Gastrocnemius medialis (tissue), 4 donors: Measurements from ENCODE around the gene ADGRL3.

Experiments used
- POLR2A ChIP-seq, 2 donors: fragments of 450-650 bp; IDR thresholded peaks; one replicate each; pipeline ENCODE4 v1.6.1; 2017; ENCODE audit warnings: antibody characterized with exemption in 2 of 2, mild to moderate bottlenecking in 2 of 2, moderate library complexity in 2 of 2
- TF ChIP-seq, protein P1 (sequence below), 5 experiments: fragments of 450-650 bp in 3 of 5; fragments of 200-600 bp in 2 of 5; sonication (generic) in 2 of 5; IDR thresholded peaks in 4 of 5; conservative IDR thresholded peaks in 1 of 5; 1 replicate in 4 of 5; 2 replicates in 1 of 5; pipeline ENCODE4 v1.5.1; 2016 to 2019; ENCODE audit warnings: antibody characterized with exemption in 5 of 5, mild to moderate bottlenecking in 3 of 5, moderate library complexity in 3 of 5

DNA sequence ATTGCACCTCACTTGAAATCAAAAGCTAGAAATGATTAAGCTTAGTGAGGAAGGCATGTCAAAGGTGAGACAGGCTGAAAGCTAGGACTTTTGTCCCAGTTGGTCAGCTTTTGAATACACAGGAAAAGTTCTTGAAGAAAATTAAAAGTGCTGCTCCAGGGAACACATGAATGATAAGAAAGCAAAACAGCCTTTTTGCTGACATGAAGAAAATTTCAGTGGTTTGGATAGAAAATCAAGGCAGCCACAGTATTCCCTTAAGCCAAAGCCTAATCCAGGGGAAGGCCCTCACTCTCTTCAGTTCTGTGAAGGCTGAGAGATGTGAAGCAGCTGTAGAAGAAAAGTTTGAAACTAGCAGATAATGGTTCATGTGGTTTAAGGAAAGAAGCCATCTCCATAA, 150.8 kb downstream of the ADGRL3 start:
- no peak for TF ChIP-seq POLR2A (IDR thresholded peaks at IDR 0.05)
- TF ChIP-seq, protein P1, sequence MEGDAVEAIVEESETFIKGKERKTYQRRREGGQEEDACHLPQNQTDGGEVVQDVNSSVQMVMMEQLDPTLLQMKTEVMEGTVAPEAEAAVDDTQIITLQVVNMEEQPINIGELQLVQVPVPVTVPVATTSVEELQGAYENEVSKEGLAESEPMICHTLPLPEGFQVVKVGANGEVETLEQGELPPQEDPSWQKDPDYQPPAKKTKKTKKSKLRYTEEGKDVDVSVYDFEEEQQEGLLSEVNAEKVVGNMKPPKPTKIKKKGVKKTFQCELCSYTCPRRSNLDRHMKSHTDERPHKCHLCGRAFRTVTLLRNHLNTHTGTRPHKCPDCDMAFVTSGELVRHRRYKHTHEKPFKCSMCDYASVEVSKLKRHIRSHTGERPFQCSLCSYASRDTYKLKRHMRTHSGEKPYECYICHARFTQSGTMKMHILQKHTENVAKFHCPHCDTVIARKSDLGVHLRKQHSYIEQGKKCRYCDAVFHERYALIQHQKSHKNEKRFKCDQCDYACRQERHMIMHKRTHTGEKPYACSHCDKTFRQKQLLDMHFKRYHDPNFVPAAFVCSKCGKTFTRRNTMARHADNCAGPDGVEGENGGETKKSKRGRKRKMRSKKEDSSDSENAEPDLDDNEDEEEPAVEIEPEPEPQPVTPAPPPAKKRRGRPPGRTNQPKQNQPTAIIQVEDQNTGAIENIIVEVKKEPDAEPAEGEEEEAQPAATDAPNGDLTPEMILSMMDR (IDR thresholded peaks at IDR 0.05 in 4 of 5, conservative IDR thresholded peaks at IDR 0.05 in 1 of 5) = no peak
